Fibroblast of lung (primary cell): ENCODE data around the gene DOK6. TPM values are rescaled to one million over a fixed set of nuclear protein-coding genes. Genes with fewer than 3 reads are reported as not detected.

ENCODE experiments used
- DNase-seq, 2 donors: peaks; one replicate each; pipeline versions ENCODE4 v3.0.0 to v3.0.0-alpha.2; 2010; ENCODE audit warnings: low read depth in 2 of 2
- H2AFZ ChIP-seq: 2 replicates; pipeline ENCODE4 v1.5.1; 2012; ENCODE audit warnings: low read length, control low read depth, inconsistent platforms
- H3K27ac ChIP-seq: 2 replicates; pipeline ENCODE4 v1.5.1; 2011; ENCODE audit warnings: low read length, control low read depth; ENCODE audit not compliant: insufficient read depth
- H3K27me3 ChIP-seq: 2 replicates; pipeline ENCODE4 v1.5.1; 2011; ENCODE audit warnings: mild to moderate bottlenecking, low read length; ENCODE audit not compliant: control insufficient read depth, insufficient read depth
- H3K36me3 ChIP-seq: 2 replicates; pipeline ENCODE4 v1.5.1; 2011; ENCODE audit warnings: low read length; ENCODE audit not compliant: control insufficient read depth, insufficient read depth
- H3K4me1 ChIP-seq: 2 replicates; pipeline ENCODE4 v1.5.1; 2011; ENCODE audit warnings: low read length; ENCODE audit not compliant: control insufficient read depth, insufficient read depth; ENCODE audit errors: extremely low read depth
- H3K4me2 ChIP-seq: 2 replicates; pipeline ENCODE4 v1.5.1; 2011; ENCODE audit warnings: low read length, control low read depth; ENCODE audit not compliant: insufficient read depth; ENCODE audit errors: extremely low read depth
- H3K4me3 ChIP-seq, 4 experiments: fragments of 200-600 bp in 1 of 4; sonication (generic) in 1 of 4; replicated peaks in 1 of 4; 2 replicates each; pipeline ENCODE4 v1.5.1; 2011 to 2016; ENCODE audit warnings: low read length in 4 of 4, low read depth in 3 of 4, mild to moderate bottlenecking in 3 of 4, control low read depth in 2 of 4, inconsistent platforms in 1 of 4, mixed read lengths in 1 of 4; ENCODE audit not compliant: insufficient read depth in 1 of 4; ENCODE audit errors: control extremely low read depth in 1 of 4
- H3K79me2 ChIP-seq: 2 replicates; pipeline ENCODE4 v1.5.1; 2012; ENCODE audit warnings: mild to moderate bottlenecking, low read length, inconsistent platforms; ENCODE audit not compliant: control insufficient read depth, insufficient read depth
- H3K9ac ChIP-seq: 2 replicates; pipeline ENCODE4 v1.5.1; 2011; ENCODE audit warnings: mild to moderate bottlenecking, low read length, control low read depth; ENCODE audit not compliant: insufficient read depth
- H3K9me3 ChIP-seq: 2 replicates; pipeline ENCODE4 v1.5.1; 2012; ENCODE audit warnings: low read depth, low read length; ENCODE audit not compliant: control insufficient read depth, insufficient read depth
- H4K20me1 ChIP-seq: 2 replicates; pipeline ENCODE4 v1.5.1; 2011; ENCODE audit warnings: low read length; ENCODE audit not compliant: control insufficient read depth, insufficient read depth; ENCODE audit errors: extremely low read depth
- EZH2 ChIP-seq: IDR thresholded peaks from 2 replicates; pipeline ENCODE4 v1.5.1; 2012; ENCODE audit warnings: low read length, control low read depth, mild to moderate bottlenecking; ENCODE audit errors: missing control alignments
- polyA plus RNA-seq, 2 donors: library from polyadenylated mRNA; depleted of rRNA in 1 of 2; stranded (reverse) in 1 of 2; unstranded in 1 of 2; fragments of >200 nt; gene quantifications; 2 replicates each; pipeline ENCODE4 v1.2.1, GENCODE V29; 2011 to 2012; ENCODE audit warnings: missing spikeins in 1 of 2
- total RNA-seq: library from RNA; depleted of rRNA; stranded (reverse); fragments of >200 nt; gene quantifications from 2 replicates; pipeline ENCODE4 v1.2.1, GENCODE V29; 2014
- TF ChIP-seq, protein P1 (sequence below), 2 donors: IDR thresholded peaks in 1 of 2; conservative IDR thresholded peaks in 1 of 2; 1 replicate in 1 of 2; 2 replicates in 1 of 2; pipeline ENCODE4 v1.5.1; 2011 to 2012; ENCODE audit warnings: low read length in 2 of 2, control low read depth in 1 of 2, inconsistent platforms in 1 of 2, low read depth in 1 of 2, mild to moderate bottlenecking in 1 of 2

DOK6 gene
- total and polyA plus RNA-seq, 2 donors (not counting 1 experiment from before 2014, with no cell fraction given), result 4.0 to 7.8 TPM

DNA sequence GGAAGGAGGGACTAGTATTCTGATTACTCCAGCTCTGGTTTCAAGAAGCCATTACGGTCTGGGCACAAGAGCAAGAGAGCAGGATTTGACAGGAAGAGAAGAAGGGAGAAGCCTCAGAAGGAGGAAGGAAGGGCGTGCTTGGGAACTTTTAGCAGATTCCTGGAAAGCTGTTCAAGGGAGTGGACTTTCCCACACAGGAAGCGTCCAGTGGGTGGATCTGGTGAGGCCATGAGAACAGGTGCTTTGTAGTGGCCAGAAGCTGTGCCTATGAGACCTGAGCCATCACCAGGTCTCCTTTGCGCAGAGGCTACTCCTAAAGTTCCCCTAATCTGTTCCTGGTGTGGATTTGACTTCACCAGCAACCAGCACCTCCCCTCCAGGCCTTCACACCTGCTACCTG, 484.7 kb downstream of the DOK6 start:
- Histone ChIP-seq H3K9me3 (no peaks in the 10 kb centered on the region), H3K27me3 (no peaks in the 10 kb centered on the region), H3K9ac (no peak overlapping the region), H3K4me2 (no peak overlapping the region), H2AFZ (no peak overlapping the region), H4K20me1 (no peaks in the 10 kb centered on the region), H3K4me1 (no peaks in the 10 kb centered on the region), H3K27ac (no peak overlapping the region), H3K4me3 (no peak overlapping the region), H3K79me2 (no peaks in the 10 kb centered on the region), H3K36me3 (no peaks in the 10 kb centered on the region)
- DNase-seq, result no peak
- TF ChIP-seq EZH2, result no peak
- TF ChIP-seq, protein P1, sequence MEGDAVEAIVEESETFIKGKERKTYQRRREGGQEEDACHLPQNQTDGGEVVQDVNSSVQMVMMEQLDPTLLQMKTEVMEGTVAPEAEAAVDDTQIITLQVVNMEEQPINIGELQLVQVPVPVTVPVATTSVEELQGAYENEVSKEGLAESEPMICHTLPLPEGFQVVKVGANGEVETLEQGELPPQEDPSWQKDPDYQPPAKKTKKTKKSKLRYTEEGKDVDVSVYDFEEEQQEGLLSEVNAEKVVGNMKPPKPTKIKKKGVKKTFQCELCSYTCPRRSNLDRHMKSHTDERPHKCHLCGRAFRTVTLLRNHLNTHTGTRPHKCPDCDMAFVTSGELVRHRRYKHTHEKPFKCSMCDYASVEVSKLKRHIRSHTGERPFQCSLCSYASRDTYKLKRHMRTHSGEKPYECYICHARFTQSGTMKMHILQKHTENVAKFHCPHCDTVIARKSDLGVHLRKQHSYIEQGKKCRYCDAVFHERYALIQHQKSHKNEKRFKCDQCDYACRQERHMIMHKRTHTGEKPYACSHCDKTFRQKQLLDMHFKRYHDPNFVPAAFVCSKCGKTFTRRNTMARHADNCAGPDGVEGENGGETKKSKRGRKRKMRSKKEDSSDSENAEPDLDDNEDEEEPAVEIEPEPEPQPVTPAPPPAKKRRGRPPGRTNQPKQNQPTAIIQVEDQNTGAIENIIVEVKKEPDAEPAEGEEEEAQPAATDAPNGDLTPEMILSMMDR (conservative IDR thresholded peaks at IDR 0.05 in 1 of 2, IDR thresholded peaks at IDR 0.05 in 1 of 2; ENCODE audit: low read depth in 1 of 2, low read length in 2 of 2), result no peak

DNA sequence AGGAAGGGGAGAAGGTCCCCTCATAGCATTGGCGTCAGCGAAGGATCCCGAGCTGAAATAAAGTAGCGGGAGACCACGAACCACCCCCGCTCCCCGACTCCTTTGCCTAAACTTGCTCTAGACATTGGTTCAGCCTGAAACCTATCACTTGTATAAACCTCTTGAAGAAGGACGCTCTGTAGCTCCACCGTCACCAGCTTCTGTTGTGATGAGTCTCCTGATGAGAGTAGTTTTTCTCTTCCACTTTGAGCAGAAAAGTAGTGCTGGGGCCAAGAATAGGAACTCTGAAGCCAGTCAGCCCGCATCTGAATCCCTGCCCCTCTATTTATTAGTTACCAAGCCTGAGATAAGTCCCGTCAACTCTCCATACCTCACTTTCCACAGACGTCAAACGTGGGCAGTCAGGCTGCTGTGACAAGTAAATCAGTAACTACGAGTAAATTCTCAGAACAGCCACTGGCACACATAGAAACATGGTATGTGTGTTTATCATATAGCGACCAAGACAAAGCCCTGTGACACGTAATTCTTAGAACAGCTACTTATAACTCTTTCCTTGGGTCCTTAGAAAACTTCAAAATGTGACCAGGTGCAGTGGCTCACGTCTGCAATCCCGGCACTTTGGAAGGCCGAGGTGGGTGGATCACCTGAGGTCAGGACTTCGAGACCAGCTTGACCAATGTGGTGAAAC, 485.3 kb downstream of the DOK6 start:
- Histone ChIP-seq H3K27me3 (no peaks in the 10 kb centered on the region), H3K4me3 (no peak overlapping the region), H3K79me2 (no peaks in the 10 kb centered on the region), H2AFZ (no peak overlapping the region), H3K36me3 (no peaks in the 10 kb centered on the region), H3K4me2 (no peak overlapping the region), H3K9me3 (no peaks in the 10 kb centered on the region), H4K20me1 (no peaks in the 10 kb centered on the region), H3K27ac (no peak overlapping the region), H3K9ac (no peak overlapping the region), H3K4me1 (no peaks in the 10 kb centered on the region)
- TF ChIP-seq, protein P1 (conservative IDR thresholded peaks at IDR 0.05 in 1 of 2, IDR thresholded peaks at IDR 0.05 in 1 of 2; ENCODE audit: low read depth in 1 of 2, low read length in 2 of 2), result no peak
- TF ChIP-seq EZH2, result no peak
- no peak for DNase-seq

DNA sequence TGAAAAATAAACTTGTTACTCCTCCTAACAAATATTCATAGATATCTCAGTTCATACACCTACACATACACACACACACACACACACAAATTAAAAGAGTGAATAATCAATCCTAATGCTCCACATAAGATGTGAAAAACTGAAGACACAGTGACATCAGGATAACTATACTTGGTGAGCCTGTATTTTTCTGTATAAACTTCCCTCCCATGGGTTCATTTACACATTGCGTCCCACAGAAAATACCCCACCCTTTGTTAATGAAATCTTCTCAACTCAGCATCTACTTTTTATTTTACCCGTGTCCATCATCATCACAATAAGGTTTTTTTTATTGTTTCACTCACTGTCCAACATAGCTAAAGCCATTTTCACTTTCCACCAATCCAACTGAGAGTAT, 486.6 kb downstream of the DOK6 start:
- Histone ChIP-seq H3K27me3 (no peaks in the 10 kb centered on the region), H3K9me3 (no peaks in the 10 kb centered on the region), H3K4me3 (no peak overlapping the region), H3K4me2 (no peak overlapping the region), H3K27ac (no peak overlapping the region), H3K79me2 (no peaks in the 10 kb centered on the region), H3K36me3 (no peaks in the 10 kb centered on the region), H3K9ac (no peak overlapping the region), H3K4me1 (no peaks in the 10 kb centered on the region), H2AFZ (no peak overlapping the region), H4K20me1 (no peaks in the 10 kb centered on the region)
- no peak for DNase-seq
- no peak for TF ChIP-seq EZH2
- TF ChIP-seq, protein P1 (conservative IDR thresholded peaks at IDR 0.05 in 1 of 2, IDR thresholded peaks at IDR 0.05 in 1 of 2; ENCODE audit: low read depth in 1 of 2, low read length in 2 of 2), result no peak
